NCI-H82 treated with DMSO at 0.1 percent for 48 hours (cell line): Measurements from ENCODE around the gene RNF20.
A peak's percentile ranks its signal among the peaks of the same experiment; 100 is the strongest.
"Not testable (repeated sequence)": the region's sequence is repeated elsewhere in the genome, so short reads cannot be mapped to it uniquely, and the experiment has no call there.

Experiments used
- DNase-seq: peaks from one replicate; lab custom pipeline; 2025; ENCODE audit not compliant: unreplicated experiment; lab: John Stamatoyannopoulos, UW

RNF20 gene, protein sequence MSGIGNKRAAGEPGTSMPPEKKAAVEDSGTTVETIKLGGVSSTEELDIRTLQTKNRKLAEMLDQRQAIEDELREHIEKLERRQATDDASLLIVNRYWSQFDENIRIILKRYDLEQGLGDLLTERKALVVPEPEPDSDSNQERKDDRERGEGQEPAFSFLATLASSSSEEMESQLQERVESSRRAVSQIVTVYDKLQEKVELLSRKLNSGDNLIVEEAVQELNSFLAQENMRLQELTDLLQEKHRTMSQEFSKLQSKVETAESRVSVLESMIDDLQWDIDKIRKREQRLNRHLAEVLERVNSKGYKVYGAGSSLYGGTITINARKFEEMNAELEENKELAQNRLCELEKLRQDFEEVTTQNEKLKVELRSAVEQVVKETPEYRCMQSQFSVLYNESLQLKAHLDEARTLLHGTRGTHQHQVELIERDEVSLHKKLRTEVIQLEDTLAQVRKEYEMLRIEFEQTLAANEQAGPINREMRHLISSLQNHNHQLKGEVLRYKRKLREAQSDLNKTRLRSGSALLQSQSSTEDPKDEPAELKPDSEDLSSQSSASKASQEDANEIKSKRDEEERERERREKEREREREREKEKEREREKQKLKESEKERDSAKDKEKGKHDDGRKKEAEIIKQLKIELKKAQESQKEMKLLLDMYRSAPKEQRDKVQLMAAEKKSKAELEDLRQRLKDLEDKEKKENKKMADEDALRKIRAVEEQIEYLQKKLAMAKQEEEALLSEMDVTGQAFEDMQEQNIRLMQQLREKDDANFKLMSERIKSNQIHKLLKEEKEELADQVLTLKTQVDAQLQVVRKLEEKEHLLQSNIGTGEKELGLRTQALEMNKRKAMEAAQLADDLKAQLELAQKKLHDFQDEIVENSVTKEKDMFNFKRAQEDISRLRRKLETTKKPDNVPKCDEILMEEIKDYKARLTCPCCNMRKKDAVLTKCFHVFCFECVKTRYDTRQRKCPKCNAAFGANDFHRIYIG

DNA sequence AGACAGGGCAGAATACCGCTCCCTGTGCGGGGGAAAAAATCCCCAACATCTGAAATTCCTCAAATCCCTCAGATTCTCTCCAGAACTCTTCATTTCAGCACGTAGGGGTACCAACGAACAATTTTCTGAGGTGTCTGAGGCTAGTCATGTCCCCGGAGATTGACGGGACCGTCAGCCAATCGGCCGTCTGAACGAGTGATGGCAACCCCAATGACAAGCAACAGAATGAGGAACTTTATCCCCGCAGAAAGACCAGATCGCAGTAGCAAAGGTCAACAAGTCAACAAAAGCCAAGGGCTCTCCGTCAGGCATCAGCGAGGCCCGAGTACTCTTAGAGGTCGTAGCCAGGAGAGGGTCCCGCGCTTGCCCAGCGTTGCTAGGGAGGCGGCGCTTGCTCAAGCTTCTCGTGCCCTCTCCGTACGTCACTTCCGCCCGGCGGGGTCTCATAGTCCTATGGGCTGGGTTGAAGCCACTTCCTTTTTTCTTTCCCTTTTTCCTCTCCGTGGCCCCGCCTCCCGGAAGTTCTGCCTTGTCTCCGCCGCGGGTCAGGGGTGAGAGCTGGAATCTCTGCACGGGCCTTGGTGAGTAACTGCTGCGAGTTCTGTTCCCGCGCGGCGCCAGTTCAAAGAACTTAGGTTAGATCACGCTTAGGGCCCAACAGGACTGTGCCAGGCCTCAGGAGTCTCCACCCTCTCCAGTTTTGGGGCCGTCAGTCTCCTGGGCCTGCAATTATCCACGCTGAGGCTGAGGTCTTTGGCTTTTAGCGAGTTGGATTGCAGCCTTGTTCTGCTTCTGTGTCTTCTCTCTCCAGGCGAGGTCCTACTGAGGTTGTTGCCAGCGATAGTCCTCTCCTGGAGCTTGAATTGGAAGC is at the start of gene RNF20:
Gene RNF20, plus strand, starts transcription at position 520 of the 871 bp plus-strand sequence. CDS start 1,571 bp downstream, outside the sequence.
- peak; percentile 95 for DNase-seq

DNA sequence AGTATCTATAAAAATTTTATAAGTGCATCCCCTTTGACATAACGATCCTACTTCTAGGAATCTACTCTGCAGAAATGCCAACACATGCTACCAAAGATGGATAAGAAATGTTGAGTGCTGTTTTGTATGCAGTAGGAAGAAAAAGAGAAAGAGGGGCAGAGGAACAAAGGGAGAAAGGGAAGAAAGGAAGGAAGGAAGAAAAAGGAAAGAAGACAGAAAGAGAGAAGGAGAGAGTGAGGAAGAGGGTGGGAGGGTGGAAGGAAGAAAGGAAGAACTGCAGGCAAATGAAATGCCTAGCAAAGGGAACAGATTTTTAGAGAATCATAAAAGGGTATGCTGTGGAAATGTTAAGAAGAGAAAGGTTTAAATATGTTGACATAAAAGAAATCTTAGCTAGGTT is 49.6 kb upstream of the RNF20 start:
- DNase-seq = no peak

DNA sequence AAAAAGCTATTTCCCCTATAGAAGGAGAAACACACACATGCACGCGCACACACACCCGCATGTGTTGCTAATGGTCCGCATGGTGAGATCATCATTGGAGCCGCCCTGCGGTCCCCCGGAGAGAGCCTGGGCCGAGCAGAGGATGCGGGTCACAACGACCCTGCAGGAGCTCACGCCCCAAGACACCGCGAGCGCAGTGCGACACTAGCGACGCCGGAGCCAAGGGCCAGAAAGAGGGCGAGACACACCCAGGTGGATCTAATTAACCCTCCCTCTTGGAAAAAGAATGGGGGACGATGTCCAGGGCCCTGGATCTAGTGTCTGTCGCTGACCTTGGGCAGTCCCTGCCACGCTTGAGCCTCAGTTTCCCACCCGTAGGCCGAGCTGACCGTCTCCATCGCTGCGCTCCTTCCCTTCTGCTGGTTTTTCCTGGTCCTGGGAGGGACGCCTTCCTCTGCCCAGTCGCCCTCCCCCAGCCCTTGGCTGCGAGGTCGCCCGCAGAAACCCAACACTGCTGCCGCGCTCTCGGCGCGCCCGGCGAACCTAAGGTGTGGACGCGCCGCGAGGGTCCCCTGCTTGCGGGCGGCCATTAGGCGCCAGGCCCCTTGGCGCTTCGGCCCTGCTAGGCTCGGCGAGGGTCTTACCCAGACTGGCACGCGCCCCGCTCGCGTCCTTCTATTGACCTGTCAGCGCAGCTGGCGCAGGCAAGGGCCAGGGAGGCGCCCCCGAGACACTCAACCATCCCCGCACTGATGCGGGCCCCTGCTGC is 47.5 kb upstream of the RNF20 start:
- no peak for DNase-seq

DNA sequence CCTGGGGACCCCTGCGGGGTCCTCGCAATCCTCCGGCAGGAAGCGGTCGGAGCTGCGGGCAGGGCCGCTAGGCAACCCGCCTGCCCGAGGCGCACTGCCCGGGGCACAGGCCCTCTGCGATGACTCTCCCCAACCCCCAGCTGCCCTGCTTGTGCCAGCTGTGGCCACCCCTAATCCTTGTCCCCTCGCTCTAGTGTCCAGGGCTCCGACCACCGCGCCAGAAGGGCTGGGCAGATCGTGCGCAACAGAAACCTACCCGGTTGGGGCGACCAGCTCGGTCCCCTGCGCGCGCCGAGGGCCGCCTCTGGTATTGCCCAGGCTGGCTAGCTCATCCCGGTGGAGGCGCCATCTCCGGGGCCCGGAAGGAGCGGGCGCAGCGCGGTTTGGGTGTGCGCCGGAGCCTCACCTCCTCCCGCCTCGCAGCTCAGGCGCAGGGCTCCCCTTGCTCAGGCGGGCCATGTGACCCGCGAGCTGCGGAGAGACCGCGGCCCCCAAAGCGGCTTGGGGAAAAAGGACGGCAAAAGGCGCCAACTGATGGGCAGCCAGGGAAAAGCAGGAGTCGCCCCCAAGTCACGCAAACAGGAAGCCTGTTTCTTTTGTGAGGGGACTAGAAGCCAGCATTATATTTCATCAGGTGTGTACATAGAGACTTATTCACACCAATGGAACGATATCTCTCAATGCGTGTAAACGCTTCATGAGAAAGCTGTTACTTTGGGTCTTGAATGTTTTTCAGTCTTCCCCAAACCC is 46.8 kb upstream of the RNF20 start:
- DNase-seq = no peak

DNA sequence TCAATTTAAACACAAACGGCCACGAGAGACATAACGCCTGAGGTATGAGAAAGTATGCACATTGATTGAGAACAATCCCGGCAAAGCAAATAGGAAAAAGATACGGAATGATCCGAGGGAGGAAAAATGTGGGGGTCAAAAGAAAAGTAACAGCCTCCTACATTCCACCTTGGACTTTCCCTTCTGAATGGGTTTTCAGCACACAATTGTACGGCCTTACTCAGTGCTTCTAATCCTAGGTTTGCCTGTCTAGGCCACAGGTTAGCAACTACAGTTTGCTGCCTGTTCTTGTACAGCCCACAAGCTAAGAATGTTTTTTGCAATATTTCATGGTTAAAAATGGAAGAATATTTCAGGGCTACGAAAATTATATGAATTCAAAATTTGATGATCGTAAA is 46.2 kb upstream of the RNF20 start:
- no peak for DNase-seq

DNA sequence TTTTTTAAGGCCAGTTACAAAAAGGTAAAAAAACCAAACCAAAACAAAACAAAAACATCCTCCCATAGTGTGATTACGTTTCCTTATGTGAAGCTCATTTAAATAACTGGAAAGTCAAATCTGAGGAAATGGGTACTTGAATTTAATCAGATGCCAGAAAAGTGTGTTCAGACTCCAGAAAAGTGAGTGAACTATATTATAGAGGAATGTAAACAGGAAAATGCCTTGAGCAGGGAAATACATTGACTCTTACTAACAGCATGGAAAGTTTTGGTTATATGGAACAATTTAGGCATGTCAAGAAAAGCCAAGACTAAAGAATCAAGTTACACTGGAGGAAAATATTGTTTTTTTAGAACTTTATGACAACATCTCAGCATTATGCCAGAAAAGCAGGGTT is 37.8 kb upstream of the RNF20 start:
- DNase-seq = no peak

DNA sequence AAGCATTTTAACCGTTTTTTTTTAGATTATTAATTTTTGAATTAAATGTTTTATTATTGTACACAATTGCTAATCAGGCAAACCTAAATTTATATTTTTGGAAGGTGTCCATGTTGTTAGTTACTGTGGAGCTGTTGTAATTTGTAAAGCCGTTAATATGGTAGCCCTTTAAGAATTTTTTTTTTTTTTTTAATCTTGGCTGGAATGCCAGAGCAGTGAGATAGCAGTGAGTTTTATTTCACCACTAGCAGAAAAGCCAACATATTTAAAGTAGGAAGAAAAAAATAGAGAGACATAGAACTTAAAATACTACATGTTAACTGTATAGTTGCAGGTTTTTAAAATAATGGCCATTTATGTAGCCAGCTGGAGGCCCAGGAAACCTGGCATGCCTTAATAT is 35.3 kb upstream of the RNF20 start:
- no peak for DNase-seq

DNA sequence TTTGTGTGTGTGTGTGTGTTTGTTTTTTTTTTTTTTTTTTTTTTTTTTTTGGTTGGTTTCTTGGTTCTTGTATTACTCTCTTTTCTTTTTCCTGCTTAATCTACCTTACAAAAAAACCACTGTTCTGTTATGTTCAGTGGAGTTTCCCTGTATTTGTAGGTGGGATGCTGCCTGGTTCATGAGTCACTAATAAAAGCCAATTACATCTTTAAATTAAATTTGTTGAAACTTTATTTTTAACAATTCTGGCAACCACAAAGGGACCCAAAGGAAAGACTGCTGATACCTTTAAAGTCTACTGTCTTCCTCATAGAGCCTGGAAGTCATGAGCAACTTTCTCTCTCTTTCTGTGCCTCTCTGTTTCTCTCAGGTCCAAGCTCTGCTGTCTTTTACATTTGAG is 29.5 kb upstream of the RNF20 start:
- no peak for DNase-seq

DNA sequence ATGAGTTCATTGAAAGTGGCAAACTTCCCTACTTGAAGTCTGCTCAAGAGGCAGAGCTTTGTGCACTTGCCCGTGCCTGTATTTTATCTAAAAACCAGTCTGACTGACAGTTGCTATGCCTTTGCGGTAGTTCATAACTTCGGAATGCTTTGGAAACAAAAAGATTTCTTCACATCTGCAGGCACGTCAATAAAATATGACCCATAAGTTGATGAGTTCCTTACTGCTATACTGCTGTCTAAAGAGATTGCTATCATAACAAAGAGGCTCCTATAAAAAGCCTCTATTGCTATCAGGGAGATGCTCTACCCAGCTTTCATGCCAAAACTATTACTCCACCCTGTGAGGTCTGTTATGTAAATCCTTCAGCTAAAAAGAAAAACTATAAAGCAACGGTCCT is 25.4 kb upstream of the RNF20 start:
- no peak for DNase-seq

DNA sequence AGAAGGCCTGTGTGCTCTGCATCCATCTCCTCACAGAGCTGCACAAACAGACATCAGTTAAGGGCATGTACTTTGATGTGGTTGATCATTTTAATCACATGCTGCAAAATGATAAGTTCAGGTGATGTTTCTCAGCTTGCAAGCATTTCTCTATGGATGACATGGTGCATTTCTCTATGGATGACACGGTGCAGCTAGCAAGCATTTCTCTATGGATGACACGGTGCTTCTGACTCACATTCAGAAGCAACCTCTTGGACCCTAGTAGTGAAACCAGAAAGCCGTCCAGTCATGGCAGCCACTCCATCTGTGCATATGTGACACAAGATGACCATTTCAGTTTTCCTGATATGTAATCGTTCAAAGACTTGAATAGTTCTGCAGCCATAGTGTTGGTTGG is 24.1 kb upstream of the RNF20 start:
- DNase-seq = no peak

DNA sequence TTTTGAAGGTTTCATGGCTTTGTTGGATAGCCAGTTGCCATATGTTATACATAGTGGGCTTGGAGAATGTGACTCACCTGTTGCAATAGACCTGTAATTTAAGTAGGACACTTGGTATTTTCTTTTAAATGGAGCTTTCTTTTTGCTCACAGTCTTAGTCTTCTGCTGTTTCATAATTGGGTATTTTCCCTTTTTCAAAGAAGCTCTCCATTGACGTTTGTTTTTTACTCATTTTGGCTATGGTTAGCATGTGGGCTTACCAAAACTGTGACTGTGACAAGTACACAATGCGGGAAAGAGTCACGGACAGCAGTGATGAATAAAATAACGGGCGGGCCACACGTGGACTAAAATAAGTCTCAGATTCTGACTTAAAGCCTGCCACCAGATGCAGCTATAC is 23.2 kb upstream of the RNF20 start:
- DNase-seq = no peak

DNA sequence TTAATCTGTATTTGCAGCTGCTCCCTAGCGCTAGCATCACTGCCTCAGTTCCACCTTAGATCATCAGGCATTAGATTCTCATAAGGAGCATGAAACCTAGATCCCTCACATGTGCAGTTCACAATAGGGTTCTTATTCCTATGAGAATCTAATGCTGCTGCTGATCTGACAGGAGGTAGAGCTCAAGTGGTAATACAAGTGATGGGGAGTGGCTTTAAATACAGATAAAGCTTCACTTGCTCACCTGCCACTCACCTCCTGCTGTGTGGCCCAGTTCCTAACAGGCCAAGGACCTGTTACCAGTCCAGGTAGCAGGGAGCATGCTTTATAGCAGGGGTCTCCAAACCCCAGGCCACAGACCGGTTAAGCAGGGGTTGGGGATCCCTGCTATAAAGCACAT is 22.6 kb upstream of the RNF20 start:
- DNase-seq = no peak

DNA sequence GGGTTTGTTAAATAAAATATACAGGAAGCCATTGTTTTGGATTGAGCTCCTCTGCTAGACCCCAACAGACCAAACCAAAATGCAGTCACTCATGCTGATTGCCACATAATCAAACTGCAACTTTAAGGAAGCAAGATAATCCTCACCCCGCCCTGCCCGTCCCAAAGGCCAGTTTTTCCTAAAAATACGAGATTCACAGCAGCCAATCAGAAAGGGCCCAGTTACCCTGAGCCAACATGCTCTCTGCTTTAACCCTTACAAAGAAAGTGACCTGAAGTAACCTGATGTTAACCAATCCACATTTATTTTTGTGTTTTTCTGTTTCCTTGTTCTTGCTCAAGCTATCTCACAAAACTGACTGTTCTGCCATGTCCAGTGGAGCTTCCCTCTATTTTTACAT is 21.5 kb upstream of the RNF20 start:
- no peak for DNase-seq

DNA sequence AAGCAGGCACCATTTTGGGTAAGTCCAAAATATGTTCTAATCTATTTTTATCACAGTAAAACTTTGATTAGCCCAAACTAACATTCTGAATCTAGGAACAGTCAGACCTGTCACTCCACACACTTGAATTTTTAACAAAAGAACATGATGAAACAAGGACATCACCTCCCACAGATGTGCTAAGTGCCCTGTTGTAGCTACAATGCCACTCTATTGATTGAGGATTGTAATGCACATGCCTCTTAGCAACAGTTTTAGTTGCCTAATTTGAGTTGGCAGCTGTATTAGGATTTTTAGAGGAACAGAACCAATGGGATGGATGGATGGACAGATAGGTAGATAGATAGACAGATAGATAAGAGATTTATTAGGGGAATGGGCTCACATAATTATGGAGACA is 20.3 kb upstream of the RNF20 start:
- no peak for DNase-seq

DNA sequence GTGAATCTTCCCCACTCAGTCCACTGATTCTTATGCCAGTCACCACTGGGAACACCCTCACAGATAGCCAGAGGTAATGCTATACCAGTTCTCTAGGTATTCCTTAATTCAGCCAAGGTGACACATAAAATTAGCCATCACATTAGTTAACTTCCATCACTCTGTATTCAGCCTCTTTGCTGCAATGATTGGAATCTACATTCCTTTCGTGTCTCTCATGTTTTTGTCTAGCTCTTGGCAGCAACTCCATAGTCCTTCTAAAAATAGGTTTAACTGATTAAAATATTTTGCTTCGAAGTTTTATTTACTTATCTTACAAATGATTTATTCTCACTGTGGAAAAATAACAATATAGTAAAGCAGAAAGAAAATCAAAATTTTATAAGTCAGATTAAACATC is 19.6 kb upstream of the RNF20 start:
- DNase-seq = no peak

DNA sequence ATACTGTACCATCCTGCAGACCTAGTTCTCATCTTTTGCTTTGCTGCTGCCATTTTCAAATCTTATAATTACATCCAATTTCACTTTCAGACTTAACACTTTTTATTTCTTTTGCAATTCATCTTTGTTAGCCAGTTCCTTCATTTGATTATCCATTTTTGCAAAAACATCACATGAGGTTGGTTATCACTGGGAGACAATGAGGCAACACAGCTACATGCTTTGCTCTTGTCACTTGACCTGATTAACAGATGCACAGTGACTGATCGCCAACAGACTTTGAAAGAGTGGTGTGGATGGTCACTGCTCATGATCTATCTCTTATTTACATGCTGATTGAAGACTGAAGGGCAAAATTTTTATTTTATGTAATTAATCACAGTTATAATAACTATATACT is 17.0 kb upstream of the RNF20 start:
- DNase-seq = no peak

DNA sequence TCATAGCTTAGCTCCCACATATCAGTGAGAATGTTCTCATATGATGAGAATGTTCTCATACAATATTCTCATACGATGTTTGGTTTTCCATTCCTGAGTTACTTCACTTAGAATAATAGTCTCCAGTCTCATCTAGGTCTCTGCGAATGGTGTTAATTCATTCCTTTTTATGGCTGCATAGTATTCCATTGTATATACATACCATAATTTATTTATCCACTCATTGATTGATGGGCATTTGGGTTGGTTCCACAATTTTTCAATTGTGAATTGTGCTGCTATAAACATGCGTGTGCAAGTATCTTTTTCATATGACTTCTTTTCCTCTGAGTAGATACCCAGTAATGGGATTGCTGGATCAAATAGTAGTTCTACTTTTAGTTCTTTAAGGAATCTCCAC is 15.2 kb upstream of the RNF20 start:
- DNase-seq = not testable (repeated sequence)

DNA sequence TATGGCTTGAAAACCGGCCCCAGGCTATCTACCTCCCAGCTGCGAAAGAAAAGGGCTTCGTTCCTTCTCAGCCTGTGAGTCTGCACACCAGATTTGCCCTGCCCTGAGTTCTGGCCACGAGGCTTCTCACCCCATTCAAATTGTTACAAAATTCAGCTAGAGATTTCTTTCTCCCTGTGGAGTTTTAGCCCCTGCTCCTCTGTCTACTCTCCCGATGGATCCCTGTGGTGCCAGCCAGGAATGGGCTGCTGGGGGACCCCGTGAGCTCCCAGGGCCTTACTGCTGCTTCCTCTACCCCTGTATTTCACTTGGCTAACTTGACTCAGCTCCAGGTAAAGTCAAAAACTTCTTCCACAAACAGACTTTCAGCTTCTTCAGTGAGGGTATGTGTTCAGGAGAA is 9.3 kb upstream of the RNF20 start:
- DNase-seq = no peak

DNA sequence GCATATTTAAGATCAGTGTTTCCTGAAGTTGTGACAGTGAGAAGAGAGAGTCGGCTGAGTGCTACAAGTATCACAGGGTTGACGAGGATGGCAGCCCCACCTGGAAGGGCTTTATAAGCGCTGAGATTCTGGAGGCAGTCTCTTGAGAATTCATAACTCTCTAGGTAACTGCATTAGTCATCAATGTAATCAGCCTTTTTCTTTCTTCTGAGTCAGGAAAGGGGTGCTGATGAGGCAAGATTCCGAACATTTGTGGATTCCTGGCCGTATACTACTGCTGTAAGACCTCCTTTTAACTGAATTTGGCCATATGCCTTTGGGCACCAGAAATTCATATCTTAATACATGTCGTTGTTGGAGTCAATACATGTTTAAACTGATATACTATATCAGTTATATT is 6.6 kb upstream of the RNF20 start:
- no peak for DNase-seq

DNA sequence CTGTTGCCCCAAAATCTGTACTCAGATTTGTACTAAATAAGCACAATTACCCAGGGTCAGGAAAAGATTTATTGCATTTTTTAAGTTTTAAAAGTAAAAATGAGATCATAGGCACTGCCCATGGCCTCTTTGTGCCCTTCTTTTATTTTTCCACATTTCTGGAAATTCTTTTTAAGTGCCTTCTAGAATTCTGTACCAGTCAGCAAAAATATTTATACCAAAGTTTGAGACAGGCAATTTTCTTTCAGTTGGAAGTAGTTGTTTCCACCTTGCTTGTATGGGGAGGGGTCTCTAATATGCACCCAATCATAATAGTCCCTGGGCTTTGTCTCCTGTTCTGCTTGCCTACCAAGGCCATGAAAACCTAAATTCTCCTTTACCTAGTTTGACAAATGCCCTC is 5.6 kb upstream of the RNF20 start:
- DNase-seq = no peak
